GM19438 (cell line): Measurements from ENCODE around the gene AFF3.

Experiments
- ATAC-seq: cut with Tn5 transposase; IDR thresholded peaks from one replicate; pipeline ENCODE4 v1.9.1; 2021; ENCODE audit warnings: low read depth; ENCODE audit not compliant: unreplicated experiment

AFF3 gene

DNA sequence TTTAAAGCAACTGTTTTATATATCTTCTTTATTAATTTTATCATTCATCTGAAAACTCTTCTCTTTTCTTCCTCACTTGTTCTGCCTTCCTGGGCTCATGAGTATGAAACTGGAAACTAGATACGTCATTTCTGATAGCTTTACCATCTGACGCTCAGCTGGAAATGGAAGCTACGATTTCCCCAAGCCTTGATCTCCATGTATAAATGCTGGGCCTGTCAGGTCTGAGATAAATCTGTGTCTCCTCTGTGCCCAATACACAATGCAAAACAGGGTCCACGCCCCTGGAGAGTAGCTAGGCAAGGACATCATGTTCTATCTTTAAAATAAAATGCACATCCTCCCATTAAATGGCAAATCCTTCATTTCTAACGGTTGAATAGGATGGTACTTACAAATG lies 238.4 kb downstream of the AFF3 start:
- no peak for ATAC-seq

DNA sequence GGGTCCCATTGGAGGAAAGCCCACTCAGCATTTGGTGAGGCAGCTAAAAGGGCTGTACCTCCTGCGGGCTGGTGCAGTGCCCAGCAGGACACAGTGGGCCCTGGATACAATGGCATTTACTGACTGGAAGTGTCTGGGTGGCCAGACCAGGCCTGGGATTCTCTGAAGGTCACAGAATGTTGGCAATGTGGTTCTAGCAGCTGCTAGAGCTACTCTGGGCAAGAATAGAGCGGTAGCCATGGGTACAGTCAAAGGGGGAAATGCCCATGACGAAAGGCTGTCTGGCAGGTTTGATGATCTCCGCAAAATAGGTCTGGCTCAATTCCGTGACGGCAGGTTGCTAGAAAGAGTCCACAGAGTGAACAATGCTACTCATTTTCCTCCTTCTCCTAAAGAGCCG lies 241.8 kb downstream of the AFF3 start:
- no peak for ATAC-seq

DNA sequence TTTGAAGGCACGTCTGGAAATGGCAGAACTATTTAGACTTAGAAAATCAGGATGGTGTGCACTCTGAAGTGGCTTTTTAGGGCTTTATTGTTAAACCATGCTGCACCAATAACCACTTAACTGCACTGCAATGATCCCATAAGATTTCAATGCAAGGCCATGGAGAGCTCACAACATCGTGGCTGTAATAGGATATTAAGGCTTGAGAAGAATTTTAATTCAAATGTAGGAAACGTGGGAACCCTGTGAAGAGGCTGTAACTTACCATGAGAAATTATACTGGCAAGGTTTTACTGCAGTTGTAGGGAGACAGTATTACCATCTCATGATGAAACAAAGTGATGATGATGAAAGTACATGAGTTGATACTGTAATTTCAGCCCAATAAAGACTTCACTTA lies 242.5 kb downstream of the AFF3 start:
- ATAC-seq, result no peak

DNA sequence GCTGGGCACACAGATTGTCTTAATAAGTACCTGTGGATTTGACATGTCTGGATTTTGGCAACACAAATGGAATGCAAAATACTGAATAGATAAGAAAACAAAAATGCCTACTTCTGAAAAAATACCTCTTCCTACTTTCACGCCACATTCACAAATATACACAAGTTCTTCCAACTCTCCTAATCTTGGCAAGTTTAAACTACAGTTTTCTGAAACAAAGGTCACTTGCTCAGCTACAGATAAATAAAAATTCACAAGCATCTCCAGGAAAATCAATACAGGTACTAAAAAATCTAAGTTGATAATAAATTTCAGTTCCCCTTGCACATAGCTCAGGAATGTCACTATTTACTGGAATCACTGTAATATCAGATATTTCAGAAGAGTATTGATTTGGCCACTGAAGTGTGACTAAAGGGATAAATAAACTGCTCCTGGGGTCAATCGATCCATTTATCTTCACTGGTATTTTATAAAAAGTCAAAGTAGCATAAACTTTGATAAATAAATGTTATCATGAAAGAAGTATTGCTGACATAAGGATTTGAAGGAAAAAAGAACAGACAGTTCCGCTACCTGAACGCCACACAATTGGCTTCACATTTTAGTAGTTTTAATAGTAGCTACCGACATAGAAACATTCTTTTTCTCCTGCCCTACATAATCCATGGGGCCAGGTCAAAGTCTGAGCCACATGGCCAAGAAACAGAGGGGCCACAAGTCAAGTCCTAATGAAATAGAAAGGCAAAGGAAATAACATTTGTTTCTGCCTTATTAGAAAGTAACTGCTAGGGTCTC lies 243.1 kb downstream of the AFF3 start:
- no peak for ATAC-seq

DNA sequence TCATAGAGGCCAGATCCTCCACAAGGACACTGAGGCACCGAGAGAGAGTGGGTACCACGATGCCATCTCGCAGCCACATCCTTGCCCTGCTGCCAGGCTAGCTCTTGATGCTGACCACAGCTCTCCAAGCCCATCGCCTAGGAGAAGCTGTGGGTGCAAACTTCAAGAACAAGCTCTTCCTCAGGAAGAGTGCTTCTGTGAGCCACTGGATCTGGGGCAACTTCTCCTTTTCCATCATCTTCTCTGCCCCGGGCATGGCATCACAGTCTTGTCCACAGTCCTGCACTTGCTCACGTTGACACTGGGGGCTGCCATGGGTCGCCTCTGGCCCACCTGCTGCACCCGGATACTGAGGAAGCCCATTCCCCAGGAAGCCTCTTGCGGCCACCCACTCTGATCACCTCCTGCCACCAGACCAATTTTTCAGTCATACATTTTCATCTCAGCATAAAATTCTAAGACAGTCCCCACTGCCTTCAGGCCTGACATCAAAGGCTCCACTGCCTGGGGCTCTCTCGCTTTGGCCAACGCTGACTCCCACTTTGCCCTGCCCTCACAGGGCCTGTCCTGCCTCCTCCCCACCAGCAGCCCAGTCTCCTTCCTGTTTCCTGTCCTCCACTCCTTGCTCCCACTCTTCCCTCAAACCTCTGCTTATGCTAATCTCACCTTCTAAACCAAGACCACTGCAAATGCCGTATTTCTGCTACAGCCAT lies 243.9 kb downstream of the AFF3 start:
- no peak for ATAC-seq

DNA sequence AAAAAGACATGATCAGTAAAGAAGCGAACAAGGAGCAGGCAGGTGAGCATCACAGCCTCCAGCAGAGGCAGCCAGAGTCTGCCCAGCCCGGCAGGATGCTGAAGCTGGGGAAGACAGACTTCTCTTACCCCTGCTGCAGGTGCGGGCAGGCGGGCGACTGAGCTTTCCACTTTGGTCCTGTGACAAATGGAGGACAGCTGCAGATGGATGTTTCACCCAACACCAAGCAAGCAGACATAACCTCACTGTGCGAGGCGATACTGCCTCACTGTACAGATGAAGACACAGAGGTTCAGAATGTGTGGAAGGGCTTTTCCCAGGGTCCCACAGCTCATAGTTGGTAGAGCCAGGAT lies 251.0 kb downstream of the AFF3 start:
- ATAC-seq, result no peak

DNA sequence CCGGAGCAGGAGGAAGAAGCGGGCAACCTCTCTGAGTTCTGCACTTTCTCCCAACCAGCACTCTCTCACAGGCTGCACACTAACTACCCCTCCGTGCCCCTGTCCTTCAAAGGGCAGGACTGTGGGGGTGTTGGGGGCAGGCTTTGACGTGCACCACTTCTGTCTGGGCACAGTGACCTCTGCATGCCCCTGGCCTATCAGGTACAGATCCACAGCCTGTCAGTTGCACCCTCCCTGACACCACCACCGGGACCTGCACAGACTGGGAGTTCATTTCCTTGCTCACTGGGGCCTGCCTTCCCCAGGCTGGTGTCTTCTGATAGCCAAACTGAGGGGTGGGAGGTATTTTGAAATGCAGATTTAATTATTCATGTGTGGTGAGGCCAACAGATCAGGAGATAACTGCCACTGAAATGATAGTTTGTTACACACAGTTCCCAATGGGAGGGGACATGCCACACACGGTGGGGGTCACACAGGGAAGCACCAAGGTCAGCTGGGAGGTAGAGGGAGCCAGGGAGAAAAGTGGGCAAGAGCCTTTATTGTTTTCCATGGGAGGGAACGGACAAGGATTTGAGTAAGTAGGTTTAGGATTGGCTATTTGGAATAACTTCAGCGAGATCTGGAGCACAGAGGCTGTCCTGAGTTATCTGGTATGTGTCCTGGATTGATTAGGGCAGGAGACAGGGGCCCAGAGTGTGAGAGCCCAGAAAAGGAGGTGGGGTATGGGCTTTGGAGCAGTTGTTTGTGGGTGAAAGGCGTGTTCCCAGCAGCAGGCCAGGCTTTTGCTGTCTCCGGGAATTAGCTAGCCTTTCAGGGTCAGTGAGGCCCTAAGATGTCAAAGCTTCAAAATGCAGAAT lies 251.6 kb downstream of the AFF3 start:
- ATAC-seq, result no peak

DNA sequence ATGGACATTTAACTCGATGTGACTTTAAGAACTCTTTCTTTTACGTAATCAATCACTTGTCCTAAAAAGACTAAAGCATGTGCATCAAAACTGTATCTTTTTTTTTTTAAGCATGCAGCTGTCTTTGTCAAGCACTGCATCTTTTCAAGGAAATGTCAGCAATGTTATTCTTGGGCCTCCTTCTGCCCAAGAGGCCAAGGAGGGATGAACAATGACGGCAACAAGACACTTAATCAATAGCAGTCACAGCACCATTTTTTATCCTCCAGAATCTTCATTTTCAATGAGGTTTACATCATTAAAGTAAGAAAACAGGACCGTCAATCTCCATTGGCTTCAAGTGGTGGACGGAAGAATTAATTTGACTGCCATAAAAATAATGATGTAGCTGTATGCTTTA lies 253.8 kb downstream of the AFF3 start:
- ATAC-seq, result no peak

DNA sequence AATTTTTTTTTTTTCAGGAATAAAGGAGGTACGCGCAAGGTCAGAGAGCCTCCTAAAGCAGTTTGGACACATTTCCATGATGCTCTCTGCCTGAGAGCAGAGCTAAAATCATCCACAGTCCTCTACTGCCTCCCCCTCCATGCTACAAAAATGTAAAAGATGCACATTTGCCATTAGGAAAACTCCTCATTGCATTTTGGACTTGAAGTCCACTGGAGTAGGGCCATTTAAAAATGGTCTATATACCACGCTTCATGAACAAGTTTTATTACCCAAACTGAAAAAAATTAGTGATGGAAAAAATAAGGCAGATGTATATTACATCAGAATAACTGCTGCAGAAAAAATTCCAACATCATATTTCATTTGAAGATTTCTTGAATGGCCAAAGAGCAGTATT lies 256.0 kb downstream of the AFF3 start:
- ATAC-seq, result no peak

DNA sequence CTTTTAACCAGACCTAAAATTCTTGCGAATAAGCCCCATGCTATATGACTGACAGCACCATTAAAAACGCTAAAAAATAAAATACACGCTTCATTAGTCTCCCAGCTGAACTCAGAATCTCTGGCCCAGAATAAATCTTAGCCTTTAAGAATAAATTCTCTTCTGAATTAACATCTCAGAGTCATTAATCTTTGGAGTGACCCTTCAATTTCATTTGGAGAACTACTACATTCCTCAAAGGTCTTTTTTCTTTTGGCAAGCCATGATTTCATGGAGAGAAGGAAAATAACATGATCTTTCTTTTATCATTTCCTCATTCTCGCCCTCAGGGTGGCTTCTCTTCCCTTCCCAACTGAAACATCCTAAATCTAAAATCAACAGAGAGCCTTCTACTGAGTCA lies 259.0 kb downstream of the AFF3 start:
- ATAC-seq, result no peak

DNA sequence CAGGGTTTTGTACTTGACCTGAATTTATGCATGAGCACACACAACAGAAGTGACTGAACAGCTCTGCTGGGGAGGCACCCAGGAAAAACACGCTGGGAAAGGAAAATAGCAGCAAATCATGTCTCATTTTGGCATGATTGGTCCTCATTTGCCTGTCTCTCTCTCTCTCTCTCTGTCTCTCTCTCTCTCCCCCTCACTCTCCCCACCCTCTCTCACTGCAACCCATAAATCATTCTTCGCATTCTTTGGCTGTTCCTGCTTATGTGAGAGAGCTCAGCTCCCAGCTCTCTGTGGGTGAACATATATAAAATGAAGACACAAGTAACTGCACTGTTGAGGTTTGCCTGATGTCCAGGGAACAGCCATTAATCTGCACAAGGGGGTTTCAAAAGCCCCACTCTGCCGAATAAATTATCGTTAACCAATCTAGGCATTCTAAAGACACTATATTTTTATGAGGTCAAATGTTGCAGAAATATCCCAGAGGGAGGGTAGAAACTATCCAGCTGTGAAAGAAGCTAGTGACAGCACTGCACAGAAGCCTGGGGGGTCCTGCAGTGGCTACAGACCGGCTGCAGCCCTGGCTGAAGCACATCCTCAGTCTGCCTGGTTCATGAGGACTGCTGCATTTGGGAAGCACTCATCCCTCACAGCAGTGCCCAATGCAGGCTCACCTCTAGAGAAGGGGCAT lies 260.3 kb downstream of the AFF3 start:
- no peak for ATAC-seq

DNA sequence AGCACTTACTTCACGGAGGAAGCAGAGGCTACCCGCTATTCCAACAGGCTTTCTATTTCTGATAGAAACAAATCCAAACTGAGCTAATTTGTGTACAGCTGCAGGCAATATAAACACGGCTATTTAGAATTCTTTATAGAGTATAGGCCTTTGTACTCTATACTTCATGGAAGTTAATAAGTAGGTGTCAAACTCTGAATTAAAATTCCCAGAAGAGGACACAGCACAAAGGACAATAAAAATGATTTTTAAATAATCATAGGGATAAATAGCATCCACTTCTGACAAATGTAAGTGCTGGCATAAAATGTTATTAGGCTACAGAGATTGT lies 261.5 kb downstream of the AFF3 start:
- no peak for ATAC-seq

DNA sequence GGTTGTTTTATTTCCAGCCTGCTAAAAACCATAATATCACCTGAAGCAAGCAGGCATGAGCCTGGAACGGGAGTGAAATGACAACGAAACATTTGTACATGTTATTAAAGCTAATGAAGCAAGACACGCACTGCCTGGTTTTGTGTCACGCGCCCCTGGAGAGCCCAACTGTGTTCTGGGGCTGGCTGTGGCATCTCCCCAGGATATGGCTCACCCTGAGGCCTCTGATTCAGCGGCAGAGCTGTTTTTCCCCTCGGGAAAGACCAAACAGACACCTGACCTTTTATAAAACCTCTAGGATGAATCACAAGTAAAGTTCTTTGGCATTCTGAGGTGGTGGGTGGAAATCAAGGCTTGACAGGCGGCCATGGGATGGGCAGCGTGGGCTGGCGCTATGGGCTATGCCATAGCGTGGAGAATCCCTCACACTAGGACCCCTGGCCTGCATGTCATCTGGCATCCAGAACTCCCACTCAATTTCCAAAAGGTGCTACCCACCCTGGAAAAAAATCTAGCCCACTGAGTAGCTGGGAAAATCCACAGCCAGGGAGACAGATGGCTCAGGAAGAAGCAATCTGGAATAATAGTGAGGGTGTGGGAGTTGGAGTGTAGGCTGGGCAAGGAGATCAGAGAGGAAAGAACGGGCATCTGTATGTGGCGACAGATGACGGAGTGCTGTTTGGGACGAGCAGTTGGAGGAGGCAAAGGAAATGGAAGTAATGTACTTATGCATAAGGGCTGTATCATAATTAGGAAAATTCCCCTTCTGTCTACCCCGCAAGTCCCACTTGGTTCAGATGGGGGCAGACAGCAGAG lies 262.0 kb downstream of the AFF3 start:
- ATAC-seq, result no peak

DNA sequence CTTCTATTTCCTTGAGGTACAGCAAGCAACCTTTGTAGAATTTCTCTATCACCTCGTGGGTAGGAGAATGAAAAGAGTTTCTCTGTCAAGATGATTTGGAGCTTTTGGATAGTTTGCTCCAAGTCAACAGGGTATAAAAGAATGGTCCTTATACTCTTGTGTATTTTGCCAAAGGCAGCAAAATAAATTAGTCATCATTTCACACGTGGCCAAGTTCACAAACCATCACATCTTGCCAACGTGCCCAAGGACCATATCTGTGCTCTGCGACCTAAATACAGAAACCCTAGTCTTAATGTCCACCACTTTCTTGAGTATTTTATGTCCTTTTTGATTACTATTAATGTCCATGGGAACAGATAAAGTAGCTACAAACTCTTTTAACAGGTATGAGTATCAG lies 262.9 kb downstream of the AFF3 start:
- ATAC-seq, result no peak

DNA sequence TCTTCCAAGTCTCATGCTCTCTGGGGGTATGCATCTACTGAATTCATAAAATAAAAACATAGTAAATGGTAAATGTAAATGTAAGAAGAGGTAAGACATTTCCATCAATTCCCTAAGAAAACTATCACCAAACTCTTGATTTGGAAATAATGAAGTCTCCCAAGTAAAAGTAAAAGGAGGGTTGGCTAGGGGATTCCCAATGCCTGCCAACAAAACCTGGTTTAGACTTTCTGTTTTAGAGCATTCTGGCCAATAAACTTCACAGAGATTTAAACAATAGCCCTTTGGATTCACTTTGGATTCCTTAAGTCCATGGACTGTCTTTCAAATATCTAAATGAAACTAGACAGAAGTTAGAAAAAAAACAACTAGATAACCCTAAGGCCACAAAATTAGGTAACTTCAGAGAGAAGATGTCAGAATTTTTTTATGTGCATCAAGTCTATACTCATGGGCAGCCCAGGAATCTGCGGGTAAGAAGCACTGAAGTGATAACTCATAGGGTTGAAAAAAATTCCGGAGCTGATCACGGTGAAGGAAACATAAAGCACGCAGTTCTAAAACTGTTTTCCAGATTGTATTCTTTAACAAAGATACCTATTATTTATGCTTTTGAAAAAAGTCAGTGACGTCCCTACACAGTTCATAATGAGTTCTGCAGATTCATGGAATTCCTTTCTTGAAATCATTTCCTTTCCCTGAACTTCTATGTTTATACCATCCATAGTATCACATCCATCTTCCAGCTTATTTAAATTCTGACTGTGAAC lies 263.6 kb downstream of the AFF3 start:
- no peak for ATAC-seq

DNA sequence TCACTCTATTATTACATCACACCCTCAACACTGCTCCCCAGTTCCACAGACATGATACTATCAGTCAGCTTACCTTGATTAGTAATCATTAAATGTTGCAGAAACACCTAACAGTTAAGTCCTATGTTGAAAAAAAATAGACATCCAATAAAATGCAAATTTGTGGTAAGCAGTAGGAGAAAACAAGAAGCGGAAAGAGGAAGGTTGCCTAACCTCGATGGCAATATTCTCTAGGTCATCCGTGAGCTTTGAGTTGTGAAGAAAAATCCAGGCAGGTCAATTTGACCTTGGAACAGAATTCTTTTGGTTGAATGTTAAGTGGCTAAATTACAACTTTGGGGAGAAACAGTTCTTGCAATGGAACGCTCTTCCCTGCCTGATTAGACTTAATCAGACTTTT lies 264.4 kb downstream of the AFF3 start:
- ATAC-seq, result no peak

DNA sequence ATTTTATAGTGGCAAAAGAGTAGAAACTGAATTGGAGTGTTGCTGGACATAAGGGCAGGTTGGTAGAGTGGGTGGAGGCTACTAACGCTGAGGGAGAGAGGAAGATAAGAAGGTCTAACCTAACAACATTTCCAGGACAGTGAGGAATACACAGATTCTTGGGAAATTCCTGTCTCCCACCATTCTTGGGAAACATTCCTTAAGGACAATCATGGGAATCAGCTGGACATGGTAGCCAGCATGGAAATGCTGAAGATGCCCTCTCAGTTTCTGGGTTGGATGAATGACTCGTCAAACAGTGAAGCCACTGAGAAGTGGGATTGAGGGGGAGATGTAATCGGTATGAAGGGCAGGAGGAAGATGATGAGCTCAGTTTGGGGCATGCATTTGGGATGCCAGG lies 265.4 kb downstream of the AFF3 start:
- ATAC-seq, result no peak

DNA sequence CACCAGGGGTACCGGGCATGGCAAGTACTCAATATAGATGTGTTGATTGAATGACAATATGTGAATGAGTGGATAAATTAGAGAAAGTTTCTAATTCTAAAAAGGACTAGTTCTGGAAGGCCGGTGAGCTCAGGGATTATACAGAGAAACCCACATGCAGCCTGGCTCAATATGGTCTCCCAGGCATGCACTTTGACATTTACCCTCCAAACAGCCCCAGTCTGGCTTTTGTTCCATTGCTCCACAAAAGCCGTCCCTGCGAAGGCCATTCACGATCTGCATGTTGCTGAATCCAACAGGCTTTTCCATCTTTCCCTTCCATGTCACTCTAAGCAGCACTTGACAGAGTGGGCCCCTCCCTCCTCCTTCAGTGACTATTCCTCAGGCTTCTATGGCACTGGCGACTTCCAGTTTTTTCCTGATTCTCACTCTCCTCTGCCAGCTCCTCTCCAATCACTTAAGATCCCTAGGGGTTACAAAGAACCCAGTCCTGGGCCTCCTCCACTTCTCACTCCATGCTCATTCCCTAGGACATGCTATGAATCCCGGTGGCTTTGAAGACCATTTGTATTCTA lies 266.7 kb downstream of the AFF3 start:
- ATAC-seq, result no peak

DNA sequence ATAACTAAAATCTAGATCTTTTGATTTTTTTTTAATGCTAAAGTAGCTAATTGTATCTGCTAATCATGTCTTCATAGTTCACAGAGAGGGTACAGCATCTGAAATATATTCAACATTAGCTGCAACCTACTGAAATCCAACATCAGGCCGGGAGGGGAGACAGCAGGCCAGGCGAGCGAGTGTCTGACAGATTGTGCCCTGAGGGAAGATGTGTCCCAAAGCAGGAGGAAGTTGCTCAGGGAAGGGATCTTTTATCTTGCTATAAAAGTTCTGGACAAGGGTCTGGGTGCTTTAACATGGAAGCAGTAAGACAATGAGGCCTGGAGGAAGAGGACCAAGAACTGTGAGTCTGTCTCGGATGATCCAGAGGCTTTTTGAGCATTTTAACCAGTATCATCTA lies 274.1 kb downstream of the AFF3 start:
- ATAC-seq, result no peak
